Measurements from ENCODE around the gene PPIE.
A peak's percentile ranks its signal among the peaks of the same experiment; 100 is the strongest.

The PPIE gene

DNA sequence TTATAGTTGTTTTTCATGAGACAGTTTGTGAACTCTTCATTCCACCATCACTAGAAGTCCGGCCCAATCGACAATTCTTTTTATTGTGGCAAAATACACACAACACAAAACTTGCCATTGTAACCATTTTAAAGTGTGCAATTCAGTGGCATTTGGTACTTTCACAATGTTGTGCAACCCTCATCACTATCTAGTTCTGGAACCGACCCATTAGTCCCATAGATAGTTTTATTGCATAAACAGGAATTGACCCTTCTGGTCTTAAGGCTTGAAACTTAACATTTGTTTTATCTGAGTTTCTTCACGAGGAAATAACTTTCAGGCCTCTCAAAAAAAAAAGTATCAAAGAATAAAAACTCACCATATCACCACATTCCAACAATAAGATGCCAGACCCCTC is 8.8 kb upstream of the PPIE start:
- DNase-seq: no peak
- TF ChIP-seq GATA1 (IDR thresholded peaks at IDR 0.05; ENCODE audit: low read depth, low read length) (no peak), POLR2A (IDR thresholded peaks at IDR 0.05; ENCODE audit: low read length) (no peak)

- no peak for TF ChIP-seq GATA1 (IDR thresholded peaks at IDR 0.05; ENCODE audit: low read depth, low read length)
- no peak for DNase-seq
These were observed 6.0 kb upstream of the PPIE start for GRCh38 chr1:39732730-39733129.

DNA sequence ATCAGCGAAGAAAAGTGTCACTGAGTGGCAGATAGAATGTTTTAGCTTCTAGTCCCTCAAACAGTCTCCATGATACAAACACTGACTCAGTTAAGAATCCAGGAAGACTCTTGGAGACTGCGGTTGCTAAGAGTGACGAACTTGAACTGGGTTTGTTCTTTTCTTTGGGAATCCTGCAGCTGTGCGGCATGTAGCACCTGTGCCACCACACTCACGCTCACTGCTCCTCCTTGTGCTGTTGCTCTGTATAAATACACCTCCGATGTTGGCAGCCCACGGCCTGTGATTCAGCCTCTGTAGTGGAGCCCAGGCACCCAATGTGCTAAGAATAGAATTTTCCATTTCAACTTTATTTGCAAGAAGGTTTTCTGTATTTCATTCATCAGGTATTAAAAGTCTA is 5.5 kb upstream of the PPIE start:
- no peak for DNase-seq
- TF ChIP-seq GATA1 (IDR thresholded peaks at IDR 0.05; ENCODE audit: low read depth, low read length) (no peak), POLR2A (IDR thresholded peaks at IDR 0.05; ENCODE audit: low read length) (no peak)

DNA sequence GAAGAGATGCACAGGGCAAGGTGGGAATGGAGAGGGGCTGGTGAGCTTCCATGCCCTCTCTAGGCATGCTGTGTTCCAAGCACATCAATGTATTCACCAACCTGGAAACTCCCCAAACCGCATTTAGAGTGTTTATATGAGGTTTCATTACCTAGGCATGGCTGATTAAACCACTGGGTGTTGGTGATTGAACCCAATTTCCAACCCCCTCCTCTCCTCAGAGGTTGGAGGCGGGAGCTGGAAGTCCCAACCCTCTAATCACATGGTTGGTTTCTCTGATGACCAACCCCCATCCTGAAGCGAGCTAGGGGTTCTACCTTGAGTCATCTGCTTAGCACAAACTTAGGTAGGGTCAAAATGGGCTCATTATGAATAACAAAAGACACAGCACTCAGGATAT is 3.0 kb upstream of the PPIE start:
- TF ChIP-seq GATA1 (IDR thresholded peaks at IDR 0.05; ENCODE audit: low read depth, low read length): no peak
- TF ChIP-seq POLR2A (IDR thresholded peaks at IDR 0.05; ENCODE audit: low read length): no peak
- DNase-seq: no peak

- DNase-seq: no peak
- TF ChIP-seq GATA1 (IDR thresholded peaks at IDR 0.05; ENCODE audit: low read depth, low read length) (no peak), POLR2A (IDR thresholded peaks at IDR 0.05; ENCODE audit: low read length) (no peak)
These were observed 1.0 kb upstream of the PPIE start for GRCh38 chr1:39737546-39738169.

DNA sequence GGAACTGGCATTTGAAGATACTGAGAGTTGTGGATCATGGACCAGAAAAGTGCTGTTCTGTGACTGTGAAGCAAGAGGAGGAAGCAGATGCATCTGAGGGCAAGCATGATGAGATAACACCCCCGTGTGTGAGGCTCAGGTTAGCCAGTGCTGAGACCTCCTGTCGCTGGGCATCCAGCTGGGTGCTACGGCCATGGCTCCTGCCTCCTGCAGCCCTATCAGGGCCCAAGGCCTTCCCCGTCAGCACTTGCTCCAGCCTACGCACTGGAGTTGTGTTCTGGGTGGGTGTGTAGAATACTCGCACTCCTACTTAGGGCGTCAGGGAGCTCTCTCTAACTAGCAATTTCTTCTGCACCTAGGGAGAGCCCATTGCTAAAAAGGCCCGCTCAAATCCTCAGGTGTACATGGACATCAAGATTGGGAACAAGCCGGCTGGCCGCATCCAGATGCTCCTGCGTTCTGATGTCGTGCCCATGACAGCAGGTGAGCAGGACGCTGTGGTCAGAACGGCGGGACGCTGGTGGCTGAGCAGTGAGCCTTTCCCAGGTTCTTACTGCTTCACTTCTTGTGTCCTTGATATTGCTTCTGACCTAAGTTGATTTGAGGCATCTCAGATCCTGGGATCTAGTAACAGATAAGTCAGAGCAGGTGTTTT is 6.5 kb downstream of the PPIE start:
- TF ChIP-seq POLR2A (IDR thresholded peaks at IDR 0.05; ENCODE audit: low read length) (no peak), GATA1 (IDR thresholded peaks at IDR 0.05; ENCODE audit: low read depth, low read length) (no peak)
- DNase-seq: no peak

DNA sequence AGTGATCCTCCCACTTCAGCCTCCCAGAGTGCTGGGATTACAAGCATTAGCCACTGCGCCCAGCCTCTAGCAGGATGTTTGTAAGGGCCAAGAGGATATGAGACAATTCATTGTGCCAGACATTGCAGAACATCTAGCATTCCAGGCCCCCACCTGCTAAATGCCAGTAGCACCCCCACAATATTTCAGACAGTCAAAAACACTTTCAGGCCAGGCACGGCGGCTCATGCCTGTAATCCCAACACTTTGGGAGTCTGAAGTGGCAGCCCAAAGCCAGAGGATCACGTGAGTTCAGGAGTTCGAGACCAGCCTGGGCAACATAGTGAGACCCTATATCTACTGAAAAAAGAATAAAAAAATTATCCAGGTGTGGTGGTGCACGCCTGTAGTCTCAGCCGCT is 12.9 kb downstream of the PPIE start:
- TF ChIP-seq POLR2A (IDR thresholded peaks at IDR 0.05; ENCODE audit: low read length) (no peak), GATA1 (IDR thresholded peaks at IDR 0.05; ENCODE audit: low read depth, low read length) (no peak)
- no peak for DNase-seq

GRCh38 chr1:39752703-39753102 is 14.0 kb downstream of the PPIE start:
- TF ChIP-seq GATA1 (IDR thresholded peaks at IDR 0.05; ENCODE audit: low read depth, low read length) (no peak), POLR2A (IDR thresholded peaks at IDR 0.05; ENCODE audit: low read length) (no peak)
- DNase-seq: no peak

DNA sequence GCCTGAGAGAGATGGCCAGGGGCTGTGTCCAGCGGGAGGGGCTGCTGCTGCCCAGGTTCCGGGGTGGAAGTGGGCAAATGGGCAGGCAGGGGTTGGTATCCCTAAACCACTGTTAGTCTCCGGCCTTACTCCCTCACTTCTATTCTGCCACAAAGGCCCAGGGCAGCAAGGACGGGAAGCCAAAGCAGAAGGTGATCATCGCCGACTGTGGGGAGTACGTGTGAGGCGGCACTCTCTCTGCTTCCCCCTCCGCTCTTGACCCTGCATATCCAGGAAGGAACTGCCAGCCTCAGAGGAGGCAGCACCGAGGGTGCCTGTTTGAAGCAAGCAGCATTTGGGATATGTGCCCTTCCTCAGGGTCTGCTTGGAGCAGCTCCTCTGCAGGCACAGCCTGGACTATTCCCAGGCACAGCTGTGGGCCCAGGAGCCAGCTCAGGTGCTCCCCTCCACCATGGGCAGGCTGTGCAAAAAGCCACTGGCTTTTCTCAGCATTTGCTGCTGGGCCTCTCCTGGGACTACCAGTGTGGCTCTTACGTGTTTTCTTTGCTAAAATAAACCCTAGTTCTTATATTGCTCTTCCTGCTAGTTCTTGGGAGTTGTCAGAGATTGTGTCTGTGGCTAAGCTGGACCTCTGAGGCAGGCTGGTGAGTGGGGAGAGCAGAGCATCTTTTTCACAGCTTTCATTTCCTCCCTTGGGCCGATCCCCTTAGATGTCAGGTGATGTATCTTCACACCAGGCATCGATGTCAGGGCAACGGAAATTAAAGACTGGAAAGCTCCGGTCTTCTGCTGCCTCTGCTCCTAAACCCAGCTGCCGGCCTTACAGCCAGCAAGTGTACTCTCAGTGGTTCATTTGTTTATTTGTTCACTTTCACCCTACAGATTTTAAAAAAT is 14.7 kb downstream of the PPIE start:
- TF ChIP-seq GATA1 (IDR thresholded peaks at IDR 0.05; ENCODE audit: low read depth, low read length) (no peak), POLR2A (IDR thresholded peaks at IDR 0.05; ENCODE audit: low read length) (no peak)
- DNase-seq: no peak

- no peak for DNase-seq
- TF ChIP-seq GATA1 (IDR thresholded peaks at IDR 0.05; ENCODE audit: low read depth, low read length) (no peak), POLR2A (IDR thresholded peaks at IDR 0.05; ENCODE audit: low read length) (no peak)
These were observed 15.4 kb downstream of the PPIE start for GRCh38 chr1:39754026-39754570.

- TF ChIP-seq GATA1 (IDR thresholded peaks at IDR 0.05; ENCODE audit: low read depth, low read length) (no peak), POLR2A (IDR thresholded peaks at IDR 0.05; ENCODE audit: low read length) (no peak)
- DNase-seq: no peak
These were observed 16.3 kb downstream of the PPIE start for GRCh38 chr1:39754906-39755504.

DNA sequence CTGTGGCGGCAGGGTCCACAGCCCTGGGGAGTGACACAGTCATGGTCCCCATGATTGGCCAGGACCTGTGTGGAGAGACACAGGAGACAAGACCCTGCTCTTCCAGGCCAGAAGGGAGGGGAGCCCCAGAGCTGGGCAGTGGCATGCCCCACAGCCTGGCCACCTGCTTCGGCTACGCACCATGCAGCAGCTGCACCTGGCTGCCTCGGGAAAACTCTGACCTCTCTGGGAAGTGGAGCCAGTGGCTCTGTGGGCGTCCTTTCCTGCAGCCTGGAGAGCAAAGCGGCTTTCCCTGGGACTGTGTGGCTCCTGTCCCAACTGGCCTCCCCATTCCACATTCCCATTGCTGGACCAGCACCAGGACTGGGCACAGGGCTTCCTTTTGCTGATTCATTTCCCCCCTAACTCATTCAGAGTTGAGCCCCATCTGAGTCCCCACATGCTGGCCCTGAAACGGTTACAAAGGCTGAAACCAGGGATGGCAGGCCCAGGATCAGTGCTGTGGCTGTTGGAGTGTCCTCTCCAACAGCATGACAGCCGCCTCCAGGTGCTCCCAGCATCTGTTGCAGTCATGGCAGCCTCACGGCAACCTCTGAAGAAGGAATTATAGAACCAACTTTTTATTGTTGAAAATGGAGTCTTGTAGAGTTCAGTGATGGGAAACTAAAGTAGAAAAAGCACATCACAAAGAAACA is 17.4 kb downstream of the PPIE start:
- DNase-seq: no peak
- no peak for TF ChIP-seq GATA1 (IDR thresholded peaks at IDR 0.05; ENCODE audit: low read depth, low read length)
- TF ChIP-seq POLR2A (IDR thresholded peaks at IDR 0.05; ENCODE audit: low read length): no peak

- DNase-seq: peak; percentile 90 to 96
- TF ChIP-seq GATA1 (IDR thresholded peaks at IDR 0.05; ENCODE audit: low read depth, low read length) (peak; percentile 75), POLR2A (IDR thresholded peaks at IDR 0.05; ENCODE audit: low read length) (peak; percentile 19)
These were observed 18.8 kb downstream of the PPIE start for GRCh38 chr1:39757501-39757900.
